SK-N-SH (cell line): ENCODE results near the gene FADS2. TPM values are rescaled to one million over a fixed set of nuclear protein-coding genes. Genes with fewer than 3 reads are reported as not detected.

Experiments
- CTCF ChIA-PET: fragments of 300-600, 350-600 bp; formaldehyde crosslinking; extraction: SDS; loops from one replicate; lab custom pipeline; 2021; lab: Yijun Ruan, JAX
- POLR2A ChIA-PET: fragments of 350-600 bp; sonication (Branson Sonifier 250); formaldehyde crosslinking; extraction: SDS; loops from one replicate; lab custom pipeline; 2020; ENCODE audit warnings: antibody characterized with exemption, inconsistent platforms; lab: Yijun Ruan, JAX
- DNase-seq: peaks from one replicate; pipeline ENCODE4 v3.0.0; 2012
- H2AFZ ChIP-seq: fragments of 200-600 bp; sonication (generic); 2 replicates; pipeline ENCODE4 v1.8.1; 2016; ENCODE audit warnings: antibody characterized with exemption, mild to moderate bottlenecking, low read depth
- H3F3A ChIP-seq: fragments of 200-600 bp; sonication (generic); replicated peaks from 2 replicates; pipeline ENCODE3; 2016; ENCODE audit warnings: antibody characterized with exemption, mild to moderate bottlenecking; ENCODE audit not compliant: insufficient read depth
- H3K27ac ChIP-seq, 2 experiments: fragments of 200-500 bp in 1 of 2; fragments of 200-600 bp in 1 of 2; sonication (Bioruptor generic) in 1 of 2; sonication (generic), shearing (Covaris generic) in 1 of 2; 2 replicates each; pipeline versions ENCODE4 v1.5.1 to v1.6.1; 2014 to 2016; ENCODE audit warnings: low read depth in 2 of 2, inconsistent platforms in 1 of 2, low read length in 1 of 2, mild to moderate bottlenecking in 1 of 2, mixed read lengths in 1 of 2
- H3K27me3 ChIP-seq: fragments of 200-600 bp; sonication (generic), shearing (Covaris generic); 2 replicates; pipeline ENCODE4 v1.6.1; 2016; ENCODE audit warnings: mixed run types; ENCODE audit not compliant: insufficient read depth
- H3K36me3 ChIP-seq, 2 experiments: fragments of 200-500 bp in 1 of 2; fragments of 200-600 bp in 1 of 2; sonication (Bioruptor generic) in 1 of 2; sonication (generic) in 1 of 2; replicated peaks in 1 of 2; 2 replicates each; pipeline versions ENCODE3 to v1.5.1; 2014 to 2016; ENCODE audit warnings: low read length in 1 of 2, mild to moderate bottlenecking in 1 of 2; ENCODE audit not compliant: insufficient read depth in 2 of 2, control insufficient read depth in 1 of 2
- H3K4me1 ChIP-seq, 2 experiments: fragments of 200-500 bp in 1 of 2; fragments of 200-600 bp in 1 of 2; sonication (Bioruptor generic) in 1 of 2; sonication (generic), shearing (Covaris generic) in 1 of 2; 2 replicates each; pipeline versions ENCODE4 v1.5.1 to v1.6.1; 2014 to 2016; ENCODE audit warnings: low read depth in 1 of 2, low read length in 1 of 2, mixed run types in 1 of 2; ENCODE audit not compliant: insufficient read depth in 2 of 2, control insufficient read depth in 1 of 2
- H3K4me2 ChIP-seq: fragments of 200-600 bp; sonication (generic), shearing (Covaris generic); 2 replicates; pipeline ENCODE4 v1.6.1; 2017; ENCODE audit warnings: mixed run types
- H3K4me3 ChIP-seq, 2 experiments: fragments of 200-500 bp in 1 of 2; fragments of 200-600 bp in 1 of 2; sonication (Bioruptor generic) in 1 of 2; sonication (generic), shearing (Covaris generic) in 1 of 2; 2 replicates each; pipeline versions ENCODE4 v1.5.1 to v1.8.1; 2014 to 2016; ENCODE audit warnings: low read depth in 2 of 2, inconsistent platforms in 1 of 2, low read length in 1 of 2, mild to moderate bottlenecking in 1 of 2, mixed read lengths in 1 of 2, moderate library complexity in 1 of 2
- H3K79me2 ChIP-seq: fragments of 200-600 bp; sonication (generic); 2 replicates; pipeline ENCODE4 v1.8.1; 2017; ENCODE audit warnings: mild to moderate bottlenecking; ENCODE audit not compliant: insufficient read depth
- H3K9ac ChIP-seq: fragments of 200-600 bp; sonication (generic); 2 replicates; pipeline ENCODE4 v1.6.1; 2017; ENCODE audit warnings: mixed run types
- H3K9me2 ChIP-seq: fragments of 200-600 bp; sonication (generic); 2 replicates; pipeline ENCODE4 v1.6.1; 2017; ENCODE audit warnings: mixed run types
- H3K9me3 ChIP-seq: fragments of 200-600 bp; sonication (generic); 2 replicates; pipeline ENCODE4 v1.6.1; 2017; ENCODE audit warnings: mixed run types, mild to moderate bottlenecking, moderate library complexity
- H4K20me1 ChIP-seq: fragments of 200-600 bp; sonication (generic); 2 replicates; pipeline ENCODE4 v1.6.1; 2017; ENCODE audit warnings: mild to moderate bottlenecking, mixed run types; ENCODE audit not compliant: insufficient read depth
- CHD2 ChIP-seq: fragments of 150-350 bp; IDR thresholded peaks from 2 replicates; pipeline ENCODE4 v1.6.1; 2018; ENCODE audit warnings: low read length; ENCODE audit not compliant: partially characterized antibody
- EP300 ChIP-seq, 2 experiments: IDR thresholded peaks; 2 replicates each; pipeline versions ENCODE4 v1.4.0 to v1.6.1; 2012; ENCODE audit warnings: borderline replicate concordance in 1 of 2, low read depth in 1 of 2, low read length in 1 of 2
- EZH2phosphoT487 ChIP-seq: fragments of 200-600 bp; sonication (generic); IDR thresholded peaks from 2 replicates; pipeline ENCODE4 v1.6.1; 2017; ENCODE audit warnings: low read depth, mixed run types, mild to moderate bottlenecking, antibody characterized with exemption, moderate library complexity, borderline replicate concordance
- MXI1 ChIP-seq: IDR thresholded peaks from 2 replicates; pipeline ENCODE4 v1.6.1; 2012; ENCODE audit warnings: mild to moderate bottlenecking, low read depth, low read length, improper control_type of control experiment
- RAD21 ChIP-seq: IDR thresholded peaks from 2 replicates; pipeline ENCODE4 v1.6.1; 2012; ENCODE audit warnings: mild to moderate bottlenecking, low read length
- RFX5 ChIP-seq: IDR thresholded peaks from 2 replicates; pipeline ENCODE4 v1.6.1; 2012; ENCODE audit warnings: mild to moderate bottlenecking, improper control_type of control experiment, low read length
- RXRA ChIP-seq: IDR thresholded peaks from 2 replicates; pipeline ENCODE4 v1.4.0; 2012; ENCODE audit warnings: low read depth, mild to moderate bottlenecking, borderline replicate concordance
- SIN3A ChIP-seq: IDR thresholded peaks from 2 replicates; pipeline ENCODE4 v1.6.1; 2012; ENCODE audit warnings: low read depth, mild to moderate bottlenecking, low read length, moderate library complexity, borderline replicate concordance
- SMC3 ChIP-seq: IDR thresholded peaks from 2 replicates; pipeline ENCODE4 v1.6.1; 2012; ENCODE audit warnings: low read depth, low read length, improper control_type of control experiment
- WGBS: methylation state at CpG from one replicate; pipeline ENCODE4 v1.1.6; 2017; ENCODE audit warnings: low lambda C conversion rate; 5-methylcytosine and 5-hydroxymethylcytosine counted together
- polyA plus RNA-seq, 3 experiments: library from polyadenylated mRNA; depleted of rRNA; stranded (reverse); fragments of >200 nt; gene quantifications; 2 replicates each; pipeline ENCODE4 v1.2.3, GENCODE V29; 2012
- TF ChIP-seq, protein P1 (sequence below): IDR thresholded peaks from 2 replicates; pipeline ENCODE4 v1.6.1; 2012; ENCODE audit warnings: mild to moderate bottlenecking, low read depth, low read length, moderate library complexity
- TF ChIP-seq, protein P2 (sequence below): IDR thresholded peaks from 2 replicates; pipeline ENCODE4 v1.4.0; 2012; ENCODE audit warnings: low read depth, borderline replicate concordance
- TF ChIP-seq, protein P3 (sequence below): IDR thresholded peaks from 2 replicates; pipeline ENCODE4 v1.4.0; 2012; ENCODE audit warnings: low read depth
- TF ChIP-seq, protein P4 (sequence below): IDR thresholded peaks from 2 replicates; pipeline ENCODE4 v1.4.0; 2012; ENCODE audit warnings: low read depth, borderline replicate concordance
- TF ChIP-seq, protein P5 (sequence below): fragments of 150-350 bp; IDR thresholded peaks from 2 replicates; pipeline ENCODE4 v1.6.1; 2017; ENCODE audit warnings: antibody characterized with exemption, low read length, low read depth, borderline replicate concordance
- TF ChIP-seq, protein P6 (sequence below): fragments of 150-350 bp; IDR thresholded peaks from 2 replicates; pipeline ENCODE4 v1.6.1; 2016; ENCODE audit warnings: mild to moderate bottlenecking, low read depth, low read length

The FADS2 gene
- polyA plus RNA-seq, 1 of the 3 experiments (the other 2 are of a cell fraction) = 67.8 TPM

DNA sequence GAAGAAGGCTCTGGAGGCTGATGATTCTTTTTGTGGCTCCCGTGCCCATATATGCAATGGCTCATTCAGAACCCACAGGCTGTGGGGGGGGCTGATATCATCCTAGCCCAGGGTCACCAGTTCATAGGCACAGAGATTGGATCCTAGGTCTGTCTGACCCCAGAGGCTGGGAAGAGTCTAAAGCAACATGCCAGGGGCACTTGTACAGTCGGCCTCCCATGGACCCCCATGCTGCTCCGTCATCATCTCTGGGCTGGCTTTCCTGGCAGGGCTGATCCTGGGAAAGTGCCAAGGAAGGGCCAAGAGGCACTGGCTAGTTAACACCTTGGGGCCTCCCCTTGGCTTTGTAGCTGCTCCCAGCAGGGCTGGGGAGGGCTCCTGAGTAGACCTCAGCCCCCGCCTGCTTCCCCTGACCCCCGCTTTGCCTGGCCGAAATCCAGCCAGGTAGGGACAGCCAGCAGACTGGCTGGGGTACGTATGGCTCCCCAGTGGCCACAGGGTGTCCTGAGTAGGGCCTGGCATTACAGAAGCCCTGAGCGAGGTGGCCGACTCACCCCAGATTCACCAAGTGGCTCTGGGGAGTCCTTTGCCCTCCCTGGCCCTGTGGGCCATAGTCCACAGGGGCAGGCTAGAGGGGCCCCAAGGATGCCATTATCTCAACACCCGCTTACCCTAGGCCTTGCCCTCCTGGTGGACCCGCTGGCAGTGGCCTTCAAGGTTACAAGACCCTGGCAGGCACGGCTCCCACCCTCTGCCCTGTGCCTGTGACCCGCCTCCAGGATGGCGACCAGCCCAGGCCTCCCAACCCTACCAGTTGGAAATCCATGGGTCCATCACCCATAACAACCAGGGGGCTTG is 40.7 kb downstream of the FADS2 start:
- H4K20me1 ChIP-seq = no peaks in the 10 kb centered on the region
- peaks cover 0 to 10% of the 10 kb centered on the region in 2 experiments for H3K36me3 ChIP-seq
- no peak overlapping the region for H3K4me2 ChIP-seq
- TF ChIP-seq, protein P1, sequence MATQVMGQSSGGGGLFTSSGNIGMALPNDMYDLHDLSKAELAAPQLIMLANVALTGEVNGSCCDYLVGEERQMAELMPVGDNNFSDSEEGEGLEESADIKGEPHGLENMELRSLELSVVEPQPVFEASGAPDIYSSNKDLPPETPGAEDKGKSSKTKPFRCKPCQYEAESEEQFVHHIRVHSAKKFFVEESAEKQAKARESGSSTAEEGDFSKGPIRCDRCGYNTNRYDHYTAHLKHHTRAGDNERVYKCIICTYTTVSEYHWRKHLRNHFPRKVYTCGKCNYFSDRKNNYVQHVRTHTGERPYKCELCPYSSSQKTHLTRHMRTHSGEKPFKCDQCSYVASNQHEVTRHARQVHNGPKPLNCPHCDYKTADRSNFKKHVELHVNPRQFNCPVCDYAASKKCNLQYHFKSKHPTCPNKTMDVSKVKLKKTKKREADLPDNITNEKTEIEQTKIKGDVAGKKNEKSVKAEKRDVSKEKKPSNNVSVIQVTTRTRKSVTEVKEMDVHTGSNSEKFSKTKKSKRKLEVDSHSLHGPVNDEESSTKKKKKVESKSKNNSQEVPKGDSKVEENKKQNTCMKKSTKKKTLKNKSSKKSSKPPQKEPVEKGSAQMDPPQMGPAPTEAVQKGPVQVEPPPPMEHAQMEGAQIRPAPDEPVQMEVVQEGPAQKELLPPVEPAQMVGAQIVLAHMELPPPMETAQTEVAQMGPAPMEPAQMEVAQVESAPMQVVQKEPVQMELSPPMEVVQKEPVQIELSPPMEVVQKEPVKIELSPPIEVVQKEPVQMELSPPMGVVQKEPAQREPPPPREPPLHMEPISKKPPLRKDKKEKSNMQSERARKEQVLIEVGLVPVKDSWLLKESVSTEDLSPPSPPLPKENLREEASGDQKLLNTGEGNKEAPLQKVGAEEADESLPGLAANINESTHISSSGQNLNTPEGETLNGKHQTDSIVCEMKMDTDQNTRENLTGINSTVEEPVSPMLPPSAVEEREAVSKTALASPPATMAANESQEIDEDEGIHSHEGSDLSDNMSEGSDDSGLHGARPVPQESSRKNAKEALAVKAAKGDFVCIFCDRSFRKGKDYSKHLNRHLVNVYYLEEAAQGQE = no peak
- no peak for TF ChIP-seq CHD2
- TF ChIP-seq, protein P2, sequence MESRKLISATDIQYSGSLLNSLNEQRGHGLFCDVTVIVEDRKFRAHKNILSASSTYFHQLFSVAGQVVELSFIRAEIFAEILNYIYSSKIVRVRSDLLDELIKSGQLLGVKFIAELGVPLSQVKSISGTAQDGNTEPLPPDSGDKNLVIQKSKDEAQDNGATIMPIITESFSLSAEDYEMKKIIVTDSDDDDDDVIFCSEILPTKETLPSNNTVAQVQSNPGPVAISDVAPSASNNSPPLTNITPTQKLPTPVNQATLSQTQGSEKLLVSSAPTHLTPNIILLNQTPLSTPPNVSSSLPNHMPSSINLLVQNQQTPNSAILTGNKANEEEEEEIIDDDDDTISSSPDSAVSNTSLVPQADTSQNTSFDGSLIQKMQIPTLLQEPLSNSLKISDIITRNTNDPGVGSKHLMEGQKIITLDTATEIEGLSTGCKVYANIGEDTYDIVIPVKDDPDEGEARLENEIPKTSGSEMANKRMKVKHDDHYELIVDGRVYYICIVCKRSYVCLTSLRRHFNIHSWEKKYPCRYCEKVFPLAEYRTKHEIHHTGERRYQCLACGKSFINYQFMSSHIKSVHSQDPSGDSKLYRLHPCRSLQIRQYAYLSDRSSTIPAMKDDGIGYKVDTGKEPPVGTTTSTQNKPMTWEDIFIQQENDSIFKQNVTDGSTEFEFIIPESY = no peak
- no peak for TF ChIP-seq EZH2phosphoT487
- no peak for TF ChIP-seq EP300 (IDR thresholded peaks at IDR 0.05; ENCODE audit: borderline replicate concordance in 1 of 2, low read depth in 1 of 2, low read length in 1 of 2)
- TF ChIP-seq, protein P3, sequence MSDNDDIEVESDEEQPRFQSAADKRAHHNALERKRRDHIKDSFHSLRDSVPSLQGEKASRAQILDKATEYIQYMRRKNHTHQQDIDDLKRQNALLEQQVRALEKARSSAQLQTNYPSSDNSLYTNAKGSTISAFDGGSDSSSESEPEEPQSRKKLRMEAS = no peak
- no peak for TF ChIP-seq RFX5
- TF ChIP-seq, protein P4, sequence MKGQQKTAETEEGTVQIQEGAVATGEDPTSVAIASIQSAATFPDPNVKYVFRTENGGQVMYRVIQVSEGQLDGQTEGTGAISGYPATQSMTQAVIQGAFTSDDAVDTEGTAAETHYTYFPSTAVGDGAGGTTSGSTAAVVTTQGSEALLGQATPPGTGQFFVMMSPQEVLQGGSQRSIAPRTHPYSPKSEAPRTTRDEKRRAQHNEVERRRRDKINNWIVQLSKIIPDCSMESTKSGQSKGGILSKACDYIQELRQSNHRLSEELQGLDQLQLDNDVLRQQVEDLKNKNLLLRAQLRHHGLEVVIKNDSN = no peak
- no peak for TF ChIP-seq MXI1
- TF ChIP-seq, protein P5, sequence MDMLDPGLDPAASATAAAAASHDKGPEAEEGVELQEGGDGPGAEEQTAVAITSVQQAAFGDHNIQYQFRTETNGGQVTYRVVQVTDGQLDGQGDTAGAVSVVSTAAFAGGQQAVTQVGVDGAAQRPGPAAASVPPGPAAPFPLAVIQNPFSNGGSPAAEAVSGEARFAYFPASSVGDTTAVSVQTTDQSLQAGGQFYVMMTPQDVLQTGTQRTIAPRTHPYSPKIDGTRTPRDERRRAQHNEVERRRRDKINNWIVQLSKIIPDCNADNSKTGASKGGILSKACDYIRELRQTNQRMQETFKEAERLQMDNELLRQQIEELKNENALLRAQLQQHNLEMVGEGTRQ = no peak
- TF ChIP-seq RXRA = no peak
- no peak for TF ChIP-seq RAD21
- no peak for TF ChIP-seq SMC3
- TF ChIP-seq SIN3A = no peak
- TF ChIP-seq, protein P6, sequence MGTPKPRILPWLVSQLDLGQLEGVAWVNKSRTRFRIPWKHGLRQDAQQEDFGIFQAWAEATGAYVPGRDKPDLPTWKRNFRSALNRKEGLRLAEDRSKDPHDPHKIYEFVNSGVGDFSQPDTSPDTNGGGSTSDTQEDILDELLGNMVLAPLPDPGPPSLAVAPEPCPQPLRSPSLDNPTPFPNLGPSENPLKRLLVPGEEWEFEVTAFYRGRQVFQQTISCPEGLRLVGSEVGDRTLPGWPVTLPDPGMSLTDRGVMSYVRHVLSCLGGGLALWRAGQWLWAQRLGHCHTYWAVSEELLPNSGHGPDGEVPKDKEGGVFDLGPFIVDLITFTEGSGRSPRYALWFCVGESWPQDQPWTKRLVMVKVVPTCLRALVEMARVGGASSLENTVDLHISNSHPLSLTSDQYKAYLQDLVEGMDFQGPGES = no peak
- DNase-seq = no peak
- no peak overlapping the region for H2AFZ ChIP-seq
- no peak overlapping the region for H3K4me3 ChIP-seq
- H3K4me1 ChIP-seq = peaks cover 0 to 13% of the 10 kb centered on the region in 2 experiments; a peak in 2 of 4 replicates
- no peaks in the 10 kb centered on the region for H3F3A ChIP-seq
- 92% methylated on average over 5 of the region's 14 CpGs for WGBS
- no peaks in the 10 kb centered on the region for H3K9me3 ChIP-seq
- no peak overlapping the region for H3K9ac ChIP-seq
- H3K9me2 ChIP-seq = no peaks in the 10 kb centered on the region
- POLR2A ChIA-PET = no interaction called here
- H3K79me2 ChIP-seq = no peaks in the 10 kb centered on the region
- no peaks in the 10 kb centered on the region for H3K27me3 ChIP-seq
- no peak overlapping the region for H3K27ac ChIP-seq
- CTCF ChIA-PET = interaction anchor here (1.0 to 10.6 kb wide), 9 partner anchors 11 to 240 kb away, joined by 3 to 91 read pairs (median 23); partner anchors contain the start of gene FADS2
